Muscle layer of colon (tissue), 2 donors: ENCODE results near the gene TBC1D1.
"Not testable (repeated sequence)": the region's sequence is repeated elsewhere in the genome, so short reads cannot be mapped to it uniquely, and the experiment has no call there.

Experiments
- H3K27ac ChIP-seq: one replicate; pipeline ENCODE4 v1.7.0; 2013; ENCODE audit warnings: low read depth, mild to moderate bottlenecking, low read length, moderate library complexity
- H3K27me3 ChIP-seq, 2 donors: one replicate each; pipeline ENCODE4 v1.7.0; 2013; ENCODE audit warnings: low read length in 2 of 2, mild to moderate bottlenecking in 2 of 2; ENCODE audit not compliant: insufficient read depth in 2 of 2, control insufficient read depth in 1 of 2
- H3K36me3 ChIP-seq: one replicate; pipeline ENCODE4 v1.7.0; 2013; ENCODE audit warnings: mild to moderate bottlenecking, low read length; ENCODE audit not compliant: insufficient read depth
- H3K4me1 ChIP-seq: one replicate; pipeline ENCODE4 v1.7.0; 2013; ENCODE audit warnings: mild to moderate bottlenecking, low read length; ENCODE audit not compliant: insufficient read depth
- H3K4me3 ChIP-seq, 2 donors: one replicate each; pipeline ENCODE4 v1.7.0; 2013; ENCODE audit warnings: low read length in 2 of 2, low read depth in 1 of 2, mild to moderate bottlenecking in 1 of 2, moderate library complexity in 1 of 2
- H3K9ac ChIP-seq: one replicate; pipeline ENCODE4 v1.7.0; 2013; ENCODE audit warnings: low read length
- H3K9me3 ChIP-seq: one replicate; pipeline ENCODE4 v1.7.0; 2013; ENCODE audit warnings: mild to moderate bottlenecking, low read length
- donor health status: abdominal sarcoma.
- donor health status: Adenocarcinoma of cecum.

The TBC1D1 gene

GRCh38 chr4:38009949-38010348, 119.1 kb downstream of the TBC1D1 start:
- peak overlapping the region; percentile 43 for H3K27ac ChIP-seq

GRCh38 chr4:38011511-38012162, 120.8 kb downstream of the TBC1D1 start:
- Histone ChIP-seq H3K4me1 (peaks cover 72% of the 10 kb centered on the region), H3K4me3 (no peak overlapping the region), H3K9ac (no peak overlapping the region), H3K36me3 (peaks cover 5% of the 10 kb centered on the region), H3K27me3 (no peaks in the 10 kb centered on the region), H3K9me3 (no peaks in the 10 kb centered on the region), H3K27ac (peak overlapping the region; percentile 38)

More at GRCh38 chr4:38009949-38010348, 119.1 kb downstream of the TBC1D1 start:
- H3K9ac ChIP-seq: no peak overlapping the region
- H3K36me3 ChIP-seq: peaks cover 4% of the 10 kb centered on the region
- H3K4me1 ChIP-seq: peaks cover 68% of the 10 kb centered on the region
- no peaks in the 10 kb centered on the region for H3K27me3 ChIP-seq
- no peak overlapping the region for H3K4me3 ChIP-seq
- H3K9me3 ChIP-seq: no peaks in the 10 kb centered on the region

- no peak overlapping the region for H3K4me3 ChIP-seq
- H3K27ac ChIP-seq: peak overlapping the region; percentile 63
- peaks cover 10% of the 10 kb centered on the region for H3K36me3 ChIP-seq
- H3K9me3 ChIP-seq: no peaks in the 10 kb centered on the region
- H3K4me1 ChIP-seq: peaks cover 65% of the 10 kb centered on the region
- H3K27me3 ChIP-seq: no peaks in the 10 kb centered on the region
- H3K9ac ChIP-seq: no peak overlapping the region
Measured at GRCh38 chr4:38013461-38014366, 122.8 kb downstream of the TBC1D1 start.

- Histone ChIP-seq H3K4me1 (peaks cover 62% of the 10 kb centered on the region), H3K27ac (peak overlapping the region; percentile 63), H3K9ac (no peak overlapping the region), H3K9me3 (no peaks in the 10 kb centered on the region), H3K4me3 (no peak overlapping the region), H3K27me3 (no peaks in the 10 kb centered on the region), H3K36me3 (peaks cover 10% of the 10 kb centered on the region)
Measured at GRCh38 chr4:38014421-38014852, 123.6 kb downstream of the TBC1D1 start.

- H3K4me1 ChIP-seq: peaks cover 48% of the 10 kb centered on the region
- H3K27ac ChIP-seq: peak overlapping the region; percentile 71
- no peak overlapping the region for H3K4me3 ChIP-seq
- no peaks in the 10 kb centered on the region for H3K9me3 ChIP-seq
- no peaks in the 10 kb centered on the region for H3K27me3 ChIP-seq
- peaks cover 10% of the 10 kb centered on the region for H3K36me3 ChIP-seq
- H3K9ac ChIP-seq: no peak overlapping the region
Measured at GRCh38 chr4:38015886-38016515, 125.1 kb downstream of the TBC1D1 start.

GRCh38 chr4:38016698-38017097, 125.8 kb downstream of the TBC1D1 start:
- H3K9ac ChIP-seq: no peak overlapping the region
- H3K4me3 ChIP-seq: no peak overlapping the region
- H3K9me3 ChIP-seq: no peaks in the 10 kb centered on the region
- peak overlapping the region; percentile 71 for H3K27ac ChIP-seq
- peaks cover 14% of the 10 kb centered on the region for H3K36me3 ChIP-seq
- no peaks in the 10 kb centered on the region for H3K27me3 ChIP-seq
- peaks cover 47% of the 10 kb centered on the region for H3K4me1 ChIP-seq

- Histone ChIP-seq H3K9me3 (no peaks in the 10 kb centered on the region), H3K9ac (no peak overlapping the region), H3K4me1 (peaks cover 54% of the 10 kb centered on the region), H3K4me3 (no peak overlapping the region), H3K27me3 (no peaks in the 10 kb centered on the region), H3K36me3 (peaks cover 23% of the 10 kb centered on the region), H3K27ac (no peak overlapping the region)
Measured at GRCh38 chr4:38017609-38018008, 126.7 kb downstream of the TBC1D1 start.

GRCh38 chr4:38020386-38020785, 129.5 kb downstream of the TBC1D1 start:
- Histone ChIP-seq H3K4me1 (peaks cover 62% of the 10 kb centered on the region), H3K27ac (no peak overlapping the region), H3K36me3 (peaks cover 20% of the 10 kb centered on the region), H3K9me3 (no peaks in the 10 kb centered on the region), H3K9ac (no peak overlapping the region), H3K27me3 (no peaks in the 10 kb centered on the region), H3K4me3 (no peak overlapping the region)

GRCh38 chr4:38020961-38021360, 130.1 kb downstream of the TBC1D1 start:
- not testable (repeated sequence) for H3K27me3 ChIP-seq, H3K27ac ChIP-seq, H3K9me3 ChIP-seq, H3K4me3 ChIP-seq, H3K9ac ChIP-seq
- peaks cover 20% of the 10 kb centered on the region for H3K36me3 ChIP-seq
- peaks cover 62% of the 10 kb centered on the region for H3K4me1 ChIP-seq

GRCh38 chr4:38021751-38022150, 130.9 kb downstream of the TBC1D1 start:
- Histone ChIP-seq H3K4me3 (no peak overlapping the region), H3K4me1 (peaks cover 62% of the 10 kb centered on the region), H3K9ac (no peak overlapping the region), H3K36me3 (peaks cover 20% of the 10 kb centered on the region), H3K27me3 (no peaks in the 10 kb centered on the region), H3K27ac (peak overlapping the region; percentile 28), H3K9me3 (no peaks in the 10 kb centered on the region)
